Ramos (cell line): ENCODE results near the gene ACYP2.
"Not testable (repeated sequence)": the region's sequence is repeated elsewhere in the genome, so short reads cannot be mapped to it uniquely, and the experiment has no call there.

ENCODE experiments used
- in situ Hi-C: fragments of 300-500 bp; cut with MboI; formaldehyde crosslinking; loops from one replicate; pipeline ENCODE4 v1.14.3; 2022; ENCODE audit warnings: low sequenced_read_pairs; ENCODE audit not compliant: unreplicated experiment

ACYP2 gene

DNA sequence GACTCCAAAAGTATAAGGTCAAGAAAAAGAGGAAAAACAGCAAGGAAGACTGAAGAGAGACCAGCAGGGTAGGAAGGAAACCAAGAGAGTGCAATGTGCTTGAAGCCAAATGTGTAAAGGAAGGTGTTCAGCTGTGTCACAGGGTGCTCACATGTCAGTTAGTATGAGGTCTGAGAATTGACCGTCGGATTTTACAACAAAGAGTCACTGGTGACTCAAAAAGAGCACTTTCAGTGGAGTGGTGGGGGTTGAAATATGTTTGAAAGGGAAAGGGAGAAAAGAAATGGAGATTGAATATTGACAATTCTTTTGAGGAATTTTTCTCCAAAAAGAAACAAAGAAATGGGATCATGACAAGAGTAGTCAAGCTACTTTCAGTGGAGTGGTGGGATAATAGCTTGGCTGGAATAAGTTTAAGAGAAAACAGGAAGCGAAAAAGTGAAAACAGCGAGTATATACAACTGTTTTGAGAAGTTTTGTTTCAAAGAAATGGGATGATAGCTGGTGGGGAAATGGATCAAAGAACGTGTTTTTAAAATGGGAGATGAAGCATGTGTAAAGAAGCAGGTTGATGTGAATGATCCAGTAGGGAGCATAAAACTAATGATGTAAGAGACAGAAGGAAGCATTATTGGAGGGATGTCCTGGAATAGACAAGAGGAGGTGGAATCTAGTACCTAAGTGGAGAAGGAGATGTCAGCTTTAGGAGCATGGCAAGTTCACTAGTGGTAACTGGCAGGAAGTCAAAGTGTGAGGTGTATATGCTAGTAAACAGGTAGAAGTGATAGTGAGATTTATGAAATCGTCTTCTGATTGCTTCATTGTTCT, 144.2 kb downstream of the ACYP2 start:
- in situ Hi-C loops = no loop called here

DNA sequence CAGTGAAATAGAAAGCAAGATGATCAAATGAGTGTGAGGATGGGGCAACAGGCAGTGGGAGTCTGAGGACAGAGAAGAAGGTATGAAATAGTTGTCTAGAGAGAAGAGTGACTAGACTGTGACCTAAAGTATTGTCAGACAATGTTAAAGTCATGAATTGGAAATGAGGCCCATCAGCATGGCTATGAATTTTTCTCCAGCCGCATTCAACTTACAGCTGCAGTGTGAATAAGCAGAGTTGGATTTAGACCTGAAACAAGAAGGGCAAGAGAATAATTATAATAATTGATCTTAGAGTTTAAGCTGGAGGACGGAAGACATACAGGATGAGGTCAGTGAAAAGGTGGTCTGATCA, 144.8 kb downstream of the ACYP2 start:
- in situ Hi-C loops = no loop called here

DNA sequence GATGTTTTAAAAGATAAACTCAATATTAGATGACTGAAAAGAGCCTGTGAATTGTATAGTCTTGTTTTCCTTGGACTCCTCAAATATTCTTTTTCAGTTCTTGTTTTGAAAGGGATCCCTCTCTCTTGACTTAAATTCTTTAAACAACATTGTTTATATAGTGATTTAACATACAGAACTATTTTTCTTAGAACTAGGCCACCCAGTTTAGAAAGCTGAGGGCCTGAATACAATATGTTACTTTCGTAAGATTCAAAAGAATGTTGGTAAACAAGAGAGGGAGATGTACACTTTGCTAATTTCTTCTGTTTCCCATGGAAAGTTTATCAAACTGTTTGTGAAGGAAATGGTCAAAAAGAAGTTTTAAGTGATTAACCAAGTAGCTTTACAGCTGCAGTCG, 146.1 kb downstream of the ACYP2 start:
- in situ Hi-C loops = no loop called here

DNA sequence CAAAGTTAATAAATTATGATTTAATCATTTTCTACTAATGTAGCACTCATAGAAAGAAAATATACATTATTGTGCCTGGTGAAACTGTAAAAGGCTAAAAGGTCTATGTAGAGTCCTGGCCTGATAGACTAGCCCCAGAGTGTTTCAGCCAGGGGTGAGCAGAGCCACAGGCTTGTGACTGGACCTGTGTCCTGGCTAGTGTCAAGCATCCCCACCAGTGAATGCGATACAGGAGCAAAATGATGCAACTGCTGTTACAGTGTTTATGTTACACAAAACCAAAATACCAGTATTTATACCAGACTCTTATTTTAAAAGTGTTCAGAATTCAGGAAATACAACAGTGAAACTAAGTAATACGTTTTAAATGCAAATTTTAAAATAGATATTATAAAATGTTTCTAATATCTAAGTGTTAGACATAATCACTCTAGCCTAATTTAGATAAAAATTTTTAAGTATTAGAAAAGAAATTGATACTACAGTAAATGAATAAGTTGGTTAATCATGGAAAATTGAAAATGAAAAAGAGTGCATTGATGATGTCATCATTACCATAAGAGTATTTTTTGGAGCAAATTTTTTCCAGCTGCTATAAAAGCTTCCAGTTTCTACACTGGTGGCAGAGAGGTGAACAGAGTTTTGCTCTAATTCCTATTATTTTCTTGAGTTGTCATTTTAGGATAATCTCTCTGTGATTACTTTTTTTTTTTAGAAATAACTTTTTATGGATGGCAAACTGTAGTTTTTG, 146.8 kb downstream of the ACYP2 start:
- in situ Hi-C loops = no loop called here

DNA sequence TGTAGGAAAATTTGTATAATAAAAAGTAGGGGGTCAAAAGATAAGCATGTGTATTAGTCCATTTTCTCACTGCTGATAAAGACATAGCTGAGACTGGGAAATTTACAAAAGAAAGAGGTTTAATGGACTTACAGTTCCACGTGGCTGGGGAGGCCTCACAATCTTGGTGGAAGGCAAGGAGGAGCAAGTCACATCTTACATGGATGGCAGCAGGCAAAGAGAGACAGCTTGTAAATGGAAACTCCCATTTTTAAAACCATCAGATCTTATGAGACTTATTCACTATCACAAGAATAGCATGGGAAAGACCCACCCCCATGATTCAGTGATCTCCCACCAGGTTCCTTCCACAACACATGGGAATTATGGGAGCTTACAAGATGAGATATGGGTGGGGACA, 149.7 kb downstream of the ACYP2 start:
- in situ Hi-C loops = not testable (repeated sequence)

DNA sequence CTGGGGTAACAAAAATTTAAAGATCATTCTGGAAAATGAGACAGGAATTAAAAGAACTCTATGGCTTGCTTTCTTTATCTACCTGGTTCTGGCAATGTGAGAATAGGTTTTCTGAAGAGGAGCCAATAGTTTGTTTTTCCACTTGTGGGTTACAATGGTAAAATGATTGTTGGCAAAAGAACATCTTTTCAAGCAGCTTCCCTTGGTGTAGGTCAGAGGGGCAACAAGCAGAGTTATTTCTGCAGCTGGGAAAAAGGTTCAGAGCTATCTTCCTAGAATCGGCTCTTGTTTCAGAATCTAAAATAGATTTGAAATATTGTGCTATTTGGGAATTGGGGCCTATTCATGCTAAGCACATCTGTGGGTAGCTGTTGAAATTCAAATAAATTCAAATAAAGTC, 152.2 kb downstream of the ACYP2 start:
- in situ Hi-C loops = no loop called here

DNA sequence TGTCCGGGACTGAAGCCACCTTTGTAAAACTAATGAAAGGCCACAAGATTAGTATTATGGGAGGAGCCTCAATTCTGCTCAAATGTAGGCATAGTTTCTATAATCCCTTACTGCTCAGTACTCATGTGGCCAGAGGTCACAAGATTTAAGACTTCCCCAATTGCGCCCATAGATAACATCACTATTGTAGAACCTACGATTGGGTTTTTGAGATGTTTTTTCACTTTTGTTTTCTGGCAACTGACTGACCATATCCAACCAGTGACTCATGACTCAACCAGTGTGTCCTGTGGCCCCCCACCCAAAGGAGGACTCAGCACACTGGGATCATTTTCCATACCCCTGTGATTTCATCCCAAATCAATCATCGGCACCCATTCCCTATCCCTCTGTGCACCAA, 155.8 kb downstream of the ACYP2 start:
- in situ Hi-C loops = no loop called here

DNA sequence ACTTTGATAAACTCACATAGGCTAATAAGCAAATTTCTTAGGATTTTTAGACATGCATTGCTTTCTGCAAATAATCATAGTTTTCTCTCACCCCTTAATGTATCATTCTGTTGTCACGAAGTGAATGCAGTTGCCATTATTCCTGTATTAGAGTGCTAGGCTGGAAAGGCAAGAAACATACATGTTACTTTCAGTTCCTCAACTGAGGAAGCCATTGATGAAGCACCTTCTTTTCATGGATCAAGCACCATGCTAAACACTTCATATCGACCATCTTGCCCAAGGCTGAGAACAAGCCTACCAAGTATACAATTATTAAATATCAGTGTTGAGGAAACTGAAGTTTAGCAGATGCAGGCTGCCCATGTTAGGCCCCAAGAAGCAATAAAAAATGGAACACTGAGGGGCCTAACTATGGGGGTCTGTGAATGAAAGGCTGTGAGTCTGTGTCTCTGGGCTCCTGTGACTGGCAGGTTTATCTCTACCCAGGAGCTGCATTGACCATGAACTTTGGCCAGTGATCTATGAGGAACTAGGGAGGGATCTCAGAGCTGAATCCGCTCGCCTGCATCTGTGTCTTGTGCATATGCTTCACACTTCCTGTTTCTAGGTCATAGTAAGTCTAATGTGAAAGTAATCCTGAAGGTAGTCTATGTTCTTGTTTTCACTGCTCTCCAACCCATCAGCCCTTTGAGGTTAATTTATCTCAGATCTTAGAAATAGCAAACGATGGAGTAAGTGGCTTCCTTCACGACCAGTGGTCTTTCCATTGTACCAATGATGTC, 156.6 kb downstream of the ACYP2 start:
- in situ Hi-C loops = no loop called here

DNA sequence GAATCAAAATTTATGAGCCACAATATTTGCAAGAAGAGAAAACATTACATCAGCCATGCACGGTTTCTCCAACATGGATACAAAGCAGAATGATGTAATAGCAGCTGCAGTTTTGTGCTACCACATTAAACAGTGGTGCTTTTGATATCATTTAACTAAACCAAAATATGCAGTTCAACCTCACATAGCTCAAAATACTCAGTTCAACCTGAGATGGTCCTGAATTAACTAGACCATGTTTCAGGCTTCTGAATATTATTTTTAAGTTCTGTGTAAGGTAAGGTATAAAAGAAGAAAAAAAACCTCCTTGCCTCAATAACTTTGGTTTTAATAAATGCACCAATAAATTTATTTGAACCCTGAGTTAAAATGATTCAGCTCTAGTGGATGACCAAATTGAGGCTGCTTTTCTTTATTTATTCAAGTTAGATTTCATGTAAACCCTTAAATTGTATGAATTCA, 159.4 kb downstream of the ACYP2 start:
- in situ Hi-C loops = no loop called here

DNA sequence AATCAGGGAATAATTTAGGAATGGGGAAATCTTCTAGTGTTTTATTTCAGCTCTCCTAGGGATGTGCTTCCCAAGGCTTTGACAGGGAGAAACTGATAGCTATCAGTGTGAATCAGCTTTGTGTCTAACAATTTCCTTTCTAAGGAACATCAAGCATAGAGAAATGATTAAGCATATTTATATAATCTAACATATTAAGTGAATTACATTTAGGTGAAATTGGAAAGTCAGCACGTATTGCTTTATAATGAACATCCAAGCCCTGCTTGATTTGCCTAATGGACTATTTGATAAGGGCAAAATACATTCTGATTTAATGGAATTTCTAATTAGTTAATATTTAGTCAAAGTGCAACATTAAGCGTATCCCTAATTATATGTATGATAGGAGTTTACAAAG, 160.1 kb downstream of the ACYP2 start:
- in situ Hi-C loops = no loop called here

DNA sequence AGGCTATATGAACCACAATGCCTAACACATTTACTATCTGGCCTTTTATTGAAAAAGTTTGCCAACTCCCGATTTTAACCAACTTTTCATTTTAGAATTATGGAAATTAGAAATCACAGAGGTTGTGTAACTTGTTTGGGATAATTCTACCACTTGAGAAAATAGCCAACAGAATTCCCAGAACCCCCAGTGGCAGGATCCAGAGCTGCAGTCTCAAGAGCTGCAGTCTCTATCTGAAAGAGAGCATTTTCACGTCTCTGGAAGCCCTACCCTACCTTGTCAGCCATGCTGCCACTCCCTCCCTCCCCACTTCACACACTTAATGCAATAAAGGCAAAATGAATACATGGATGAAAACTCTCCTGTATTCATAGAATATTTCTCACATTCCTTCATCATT, 164.0 kb downstream of the ACYP2 start:
- in situ Hi-C loops = no loop called here

DNA sequence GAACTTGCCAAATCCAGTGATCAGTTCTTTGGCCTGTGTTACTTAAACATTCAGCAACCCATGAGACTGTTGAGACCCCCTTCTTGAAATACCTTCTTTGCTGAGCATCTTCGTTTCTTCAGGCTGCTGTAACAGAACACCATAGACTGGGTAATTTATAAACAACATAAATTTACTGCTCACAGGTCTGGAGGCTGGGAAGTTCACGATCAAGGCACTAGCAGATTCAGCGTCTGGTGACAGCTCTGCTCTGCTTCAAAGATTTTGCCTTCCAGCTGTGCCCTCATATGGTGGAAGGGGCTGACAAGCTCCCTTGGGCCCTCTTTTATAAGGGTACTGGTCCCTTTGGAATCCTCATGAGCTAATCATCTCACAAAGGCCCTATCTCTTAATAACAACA, 169.4 kb downstream of the ACYP2 start:
- in situ Hi-C loops = no loop called here

DNA sequence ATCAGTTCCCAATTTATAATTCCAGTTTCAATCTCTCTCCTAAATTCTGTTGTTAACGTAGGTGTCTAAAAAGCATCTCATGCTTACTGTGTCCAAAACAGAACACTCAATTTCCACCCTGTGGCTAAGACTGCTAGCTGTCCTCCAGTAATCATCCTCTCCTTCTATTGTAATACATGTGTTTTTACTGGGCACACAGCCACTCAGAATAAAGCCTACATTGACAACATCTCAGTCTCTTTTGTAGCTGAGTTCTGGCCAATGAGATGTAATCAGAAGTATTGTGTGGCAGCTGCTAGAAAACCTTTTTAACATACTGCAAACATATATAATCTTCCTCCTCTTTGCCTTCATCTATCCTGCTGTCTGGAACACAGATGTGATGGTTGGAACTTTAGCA, 170.0 kb downstream of the ACYP2 start:
- in situ Hi-C loops = no loop called here

DNA sequence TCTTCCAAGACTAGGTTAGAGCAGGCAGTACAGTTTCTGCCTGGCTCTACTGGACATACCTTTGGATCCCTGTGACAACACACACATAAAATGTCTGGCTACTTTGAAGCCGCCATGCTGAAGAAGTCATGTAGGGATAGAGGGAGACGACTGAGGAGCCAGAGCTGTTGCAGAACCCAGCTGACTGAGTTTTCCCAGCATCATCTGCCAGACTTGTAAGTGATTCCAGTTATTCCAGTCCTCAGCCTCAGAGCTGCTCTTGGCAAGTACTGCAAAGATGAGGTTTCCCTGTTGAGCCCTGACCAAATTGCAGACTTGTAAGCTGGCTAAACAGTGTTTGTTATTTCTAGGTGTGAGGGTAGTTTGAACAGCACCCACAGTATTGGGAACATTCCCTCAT, 172.1 kb downstream of the ACYP2 start:
- in situ Hi-C loops = no loop called here

DNA sequence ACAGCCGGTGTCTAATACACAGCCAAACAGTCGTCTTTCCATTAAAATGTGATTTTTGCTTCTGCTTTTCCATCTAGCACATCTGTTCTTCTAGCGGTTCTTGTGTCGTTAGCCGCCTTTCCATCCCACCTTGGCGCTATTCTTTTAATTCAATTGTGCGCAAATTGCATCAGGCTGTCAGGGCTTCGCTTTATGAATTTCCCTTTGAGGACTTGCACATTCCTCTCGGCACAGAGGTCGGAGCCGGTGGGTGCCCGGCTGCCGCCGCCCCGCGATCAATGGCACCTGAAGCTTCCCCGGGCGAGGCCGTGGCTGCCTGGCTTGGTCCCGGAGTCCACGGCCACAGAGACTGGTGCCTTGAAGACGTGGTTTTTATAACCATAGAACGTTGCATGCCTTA, 174.5 kb downstream of the ACYP2 start:
- in situ Hi-C loops = no loop called here

DNA sequence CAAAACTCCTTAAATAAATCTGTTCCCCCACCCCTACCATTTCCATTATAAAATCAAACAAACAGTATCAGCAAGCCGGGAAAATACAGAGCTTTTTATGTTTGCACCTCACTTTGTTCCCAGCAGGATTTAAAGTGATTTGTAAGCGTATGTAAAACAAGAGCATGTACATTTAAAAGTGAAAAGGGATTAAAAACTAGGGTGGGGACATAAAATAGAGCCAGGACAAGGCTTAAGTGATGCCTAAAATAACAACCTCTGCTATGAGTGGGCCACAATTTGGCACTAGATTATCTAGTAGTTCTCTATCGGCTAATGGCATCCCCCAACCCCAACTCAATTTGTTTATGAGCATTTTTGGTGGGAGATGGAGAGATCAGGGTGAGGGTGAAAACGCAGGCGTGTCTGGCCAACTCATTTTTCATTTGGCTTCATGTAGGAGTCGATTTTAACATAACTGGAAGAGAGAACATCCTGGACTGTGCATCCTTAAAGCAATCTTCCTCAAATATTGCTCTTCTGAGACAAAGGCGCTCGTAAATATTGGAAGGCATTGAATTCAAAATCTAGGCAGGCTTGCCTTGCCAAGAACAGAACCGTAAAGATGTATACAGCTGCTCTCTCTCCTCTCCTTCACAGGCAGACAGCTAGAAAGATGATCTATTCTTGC, 175.1 kb downstream of the ACYP2 start:
- in situ Hi-C loops = no loop called here

DNA sequence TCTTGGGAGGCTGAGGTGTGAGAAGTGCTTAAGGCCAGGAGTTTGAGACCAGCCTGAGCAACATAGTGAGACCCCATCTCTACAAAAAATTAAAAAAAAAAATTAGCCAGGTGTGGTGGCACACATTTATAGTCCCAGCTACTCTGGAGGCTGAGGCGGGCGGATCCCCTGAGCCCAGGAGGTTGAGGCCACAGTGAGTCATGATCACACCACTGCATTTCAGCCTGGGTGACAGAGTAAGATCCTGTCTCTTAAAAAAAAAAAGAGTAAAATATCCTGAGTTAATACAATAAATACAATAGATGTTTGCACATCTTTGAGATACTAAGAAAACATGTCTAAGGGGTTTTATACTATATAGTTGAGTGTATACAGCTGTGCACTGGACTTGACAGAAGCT, 179.2 kb downstream of the ACYP2 start:
- in situ Hi-C loops = not testable (repeated sequence)

DNA sequence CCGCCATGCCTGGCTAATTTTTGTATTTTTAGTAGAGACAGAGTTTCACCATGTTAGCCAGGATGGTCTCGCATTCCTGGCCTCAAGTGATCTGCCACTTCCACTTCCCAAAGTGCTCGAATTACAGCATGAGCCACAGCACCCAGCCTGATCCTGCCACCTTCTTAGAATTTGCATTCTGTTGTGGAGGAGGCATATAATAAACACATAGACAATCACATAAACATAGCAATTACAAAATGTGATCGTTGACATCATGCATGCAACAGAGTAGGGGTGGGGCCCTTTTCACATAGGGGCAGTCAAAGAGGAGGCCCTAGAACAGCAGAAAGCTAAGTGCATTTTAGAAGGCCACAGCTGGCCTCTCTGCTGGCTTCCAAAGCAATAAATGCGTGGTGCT, 180.5 kb downstream of the ACYP2 start:
- in situ Hi-C loops = no loop called here

DNA sequence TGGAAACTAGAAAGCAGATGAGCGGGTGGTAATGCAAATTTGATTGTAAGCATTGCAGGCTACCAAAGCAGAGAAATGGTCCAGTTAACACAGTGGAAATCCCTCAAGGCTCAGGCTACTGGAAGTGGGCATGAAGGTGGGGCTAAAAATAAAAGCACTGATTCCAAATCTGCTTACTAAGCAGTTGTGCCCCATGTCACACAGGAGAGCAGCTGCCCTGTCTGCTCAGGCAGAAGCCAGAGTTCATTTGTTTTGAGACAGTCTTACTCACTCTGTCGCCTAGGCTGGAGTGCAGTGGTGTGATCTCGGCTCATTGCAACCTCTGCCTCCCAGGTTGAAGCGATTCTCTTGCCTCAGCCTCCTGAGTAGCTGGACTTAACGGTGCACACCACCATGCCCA, 183.1 kb downstream of the ACYP2 start:
- in situ Hi-C loops = no loop called here

DNA sequence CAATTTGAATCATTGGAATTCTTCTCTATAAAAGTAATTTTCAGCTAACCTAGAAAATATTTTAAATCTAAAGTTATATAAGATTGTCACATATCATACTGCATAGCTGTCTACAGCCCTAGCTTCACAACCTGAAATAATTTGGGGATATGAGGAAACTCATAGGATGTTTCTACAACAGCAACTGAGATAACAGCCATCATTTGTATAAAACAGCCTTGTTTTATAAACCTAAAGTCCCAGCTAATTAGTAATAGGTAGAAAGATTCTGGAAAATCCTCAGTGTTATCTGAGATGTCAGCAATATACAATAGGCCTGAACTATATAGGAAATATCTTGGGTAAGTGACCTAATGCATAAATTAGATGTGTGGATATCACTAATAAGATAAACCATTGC, 188.2 kb downstream of the ACYP2 start:
- in situ Hi-C loops = no loop called here

DNA sequence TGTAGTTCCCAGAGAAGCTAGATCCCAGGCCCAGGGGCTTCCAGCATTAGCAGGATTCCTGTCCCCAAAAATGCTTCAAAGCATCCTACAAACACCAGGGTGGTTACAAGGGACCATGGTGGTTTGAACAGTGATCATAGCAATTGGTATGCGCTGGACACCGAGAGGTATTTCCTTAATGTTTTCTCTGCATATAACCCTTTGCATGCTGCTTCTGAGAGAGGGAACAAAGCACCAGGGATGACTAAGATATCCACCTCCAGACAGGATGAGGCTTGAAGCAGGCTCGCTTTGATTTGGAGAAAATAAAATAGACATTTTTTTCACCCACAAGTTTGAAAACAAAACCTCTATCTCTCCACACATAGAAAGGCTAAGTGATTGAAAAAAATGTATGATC, 191.1 kb downstream of the ACYP2 start:
- in situ Hi-C loops = no loop called here
